ENCODE data around the gene TTBK1. TPM values are rescaled to one million over a fixed set of nuclear protein-coding genes. Genes with fewer than 3 reads are reported as not detected.
A peak's percentile ranks its signal among the peaks of the same experiment; 100 is the strongest.

Gene TTBK1
- total RNA-seq, 1 experiment from 2014 or later, result 0.68 TPM

GRCh38 chr6:43308101-43308989 is 65.1 kb downstream of the TTBK1 start, which contains the start of gene CRIP3 (continued):
- TF ChIP-seq CBFB (CRISPR knock-in tag; IDR thresholded peaks at IDR 0.05; ENCODE audit: low read depth) (no peak), JAZF1 (CRISPR knock-in tag; IDR thresholded peaks at IDR 0.05) (no peak), ATF1 (CRISPR knock-in tag; IDR thresholded peaks at IDR 0.05) (no peak), GRHL2 (CRISPR knock-in tag; IDR thresholded peaks at IDR 0.05; ENCODE audit: insufficient replicate concordance, severe bottlenecking) (no peak), NFYB (CRISPR knock-in tag; conservative IDR thresholded peaks at IDR 0.05; ENCODE audit: low read depth) (no peak), FOXP4 (CRISPR knock-in tag; IDR thresholded peaks at IDR 0.05) (peak; percentile 73; the same call in 1 of the 2 replicates), CREM (CRISPR knock-in tag; IDR thresholded peaks at IDR 0.05) (no peak; the same call in 1 of the 2 replicates), SP1 (CRISPR knock-in tag; conservative IDR thresholded peaks at IDR 0.05) (peak; percentile 56; the same call in 1 of the 2 replicates), ZNF416 (CRISPR knock-in tag; IDR thresholded peaks at IDR 0.05) (no peak), MXD4 (CRISPR knock-in tag; IDR thresholded peaks at IDR 0.05; ENCODE audit: borderline replicate concordance) (no peak), ZBTB21 (CRISPR knock-in tag; IDR thresholded peaks at IDR 0.05; ENCODE audit: borderline replicate concordance) (no peak), ARID4B (CRISPR knock-in tag; IDR thresholded peaks at IDR 0.05; ENCODE audit: borderline replicate concordance) (peak; percentile 67; the same call in 1 of the 2 replicates), GTF2I (CRISPR knock-in tag; conservative IDR thresholded peaks at IDR 0.05) (no peak), MAX (CRISPR knock-in tag; IDR thresholded peaks at IDR 0.05) (peak; percentile 93), MYBL2 (CRISPR knock-in tag; IDR thresholded peaks at IDR 0.05) (peak; percentile 81; the same call in 1 of the 2 replicates), NR3C1 (CRISPR knock-in tag; conservative IDR thresholded peaks at IDR 0.05; ENCODE audit: low read depth) (no peak), USF2 (CRISPR knock-in tag; IDR thresholded peaks at IDR 0.05) (no peak), ATF2 (CRISPR knock-in tag; IDR thresholded peaks at IDR 0.05; ENCODE audit: borderline replicate concordance, low read depth) (no peak), ZNF512 (CRISPR knock-in tag; IDR thresholded peaks at IDR 0.05; ENCODE audit: borderline replicate concordance) (no peak), ZNF219 (CRISPR knock-in tag; IDR thresholded peaks at IDR 0.05; ENCODE audit: borderline replicate concordance) (no peak), NR2C2 (CRISPR knock-in tag; IDR thresholded peaks at IDR 0.05) (no peak), HMGA2 (CRISPR knock-in tag; IDR thresholded peaks at IDR 0.05) (no peak), PREB (CRISPR knock-in tag; IDR thresholded peaks at IDR 0.05; ENCODE audit: borderline replicate concordance) (no peak), ZNF317 (CRISPR knock-in tag; IDR thresholded peaks at IDR 0.05; ENCODE audit: borderline replicate concordance, low read depth) (no peak), NFATC4 (CRISPR knock-in tag; IDR thresholded peaks at IDR 0.05) (no peak), E2F5 (CRISPR knock-in tag; IDR thresholded peaks at IDR 0.05) (peak; percentile 88; the same call in 1 of the 2 replicates)

All from WTC11 (cell line).